Gastroesophageal sphincter (tissue), 4 donors: Measurements from ENCODE around the gene KCNA2. TPM values are rescaled to one million over a fixed set of nuclear protein-coding genes. Genes with fewer than 3 reads are reported as not detected.

Experiments
- ATAC-seq: fragments of 150-250 bp; one replicate; pipeline ENCODE4 v1.9.1; 2016; ENCODE audit warnings: mild to moderate bottlenecking, moderate library complexity
- H3K27ac ChIP-seq, 4 donors: fragments of 200-600 bp; sonication (generic) in 3 of 4; 1 replicate in 3 of 4; 2 replicates in 1 of 4; pipeline ENCODE4 v1.5.1; 2016 to 2019
- H3K27me3 ChIP-seq: fragments of 200-600 bp; sonication (generic); one replicate; pipeline ENCODE4 v1.5.1; 2019
- H3K36me3 ChIP-seq, 2 donors: fragments of 200-600 bp; sonication (generic); one replicate each; pipeline ENCODE4 v1.5.1; 2019; ENCODE audit warnings: control low read depth in 1 of 2
- H3K4me1 ChIP-seq, 3 donors: fragments of 200-600 bp; sonication (generic); 1 replicate in 2 of 3; 2 replicates in 1 of 3; pipeline ENCODE4 v1.5.1; 2016 to 2019; ENCODE audit warnings: control low read depth in 2 of 3
- H3K4me3 ChIP-seq, 2 donors: fragments of 200-600 bp; sonication (generic); one replicate each; pipeline ENCODE4 v1.5.1; 2019; ENCODE audit warnings: mild to moderate bottlenecking in 1 of 2, moderate library complexity in 1 of 2
- H3K9me3 ChIP-seq, 3 donors: fragments of 200-600 bp; sonication (generic); one replicate each; pipeline ENCODE4 v1.5.1; 2017 to 2019; ENCODE audit warnings: control low read depth in 2 of 3
- EP300 ChIP-seq: sonication (generic); formaldehyde crosslinking; IDR thresholded peaks from one replicate; pipeline ENCODE4 v1.6.1; 2017; ENCODE audit warnings: antibody characterized with exemption, mild to moderate bottlenecking
- POLR2A ChIP-seq, 2 donors: fragments of 450-650 bp; IDR thresholded peaks; one replicate each; pipeline ENCODE4 v1.6.1; 2017; ENCODE audit warnings: antibody characterized with exemption in 2 of 2, mild to moderate bottlenecking in 2 of 2, moderate library complexity in 1 of 2
- POLR2AphosphoS5 ChIP-seq: sonication (generic); formaldehyde crosslinking; IDR thresholded peaks from one replicate; pipeline ENCODE4 v1.6.1; 2017; ENCODE audit warnings: antibody characterized with exemption
- WGBS, 2 donors: methylation state at CpG; one replicate each; pipeline ENCODE4 v1.1.5; 2018; ENCODE audit warnings: low coverage in 1 of 2; 5-methylcytosine and 5-hydroxymethylcytosine counted together
- total RNA-seq, 4 donors: library from RNA; depleted of rRNA; stranded (reverse); fragments of >200 nt; gene quantifications; one replicate each; pipeline ENCODE4 v1.1.0, GENCODE V29; 2016
- TF ChIP-seq, protein P1 (sequence below), 4 experiments: fragments of 200-600 bp in 2 of 4; fragments of 450-650 bp in 2 of 4; sonication (generic) in 1 of 4; IDR thresholded peaks; one replicate each; pipeline ENCODE4 v1.5.1; 2017 to 2019; ENCODE audit warnings: antibody characterized with exemption in 4 of 4, mild to moderate bottlenecking in 2 of 4, moderate library complexity in 2 of 4

KCNA2 gene
- total RNA-seq, 4 donors from 2014 or later: 2.8 to 16.8 (median 4.6) TPM

- Histone ChIP-seq H3K27me3 (peaks cover 9% of the 10 kb centered on the region), H3K4me3 (no peak overlapping the region), H3K36me3 (no peaks in the 10 kb centered on the region), H3K4me1 (peaks cover 0 to 24% (median 7%) of the 10 kb centered on the region in 3 donors), H3K9me3 (no peaks in the 10 kb centered on the region), H3K27ac (peak overlapping the region in 1 of 4 donors; percentile 29)
- peak; percentile 88 for ATAC-seq
- TF ChIP-seq, protein P1, sequence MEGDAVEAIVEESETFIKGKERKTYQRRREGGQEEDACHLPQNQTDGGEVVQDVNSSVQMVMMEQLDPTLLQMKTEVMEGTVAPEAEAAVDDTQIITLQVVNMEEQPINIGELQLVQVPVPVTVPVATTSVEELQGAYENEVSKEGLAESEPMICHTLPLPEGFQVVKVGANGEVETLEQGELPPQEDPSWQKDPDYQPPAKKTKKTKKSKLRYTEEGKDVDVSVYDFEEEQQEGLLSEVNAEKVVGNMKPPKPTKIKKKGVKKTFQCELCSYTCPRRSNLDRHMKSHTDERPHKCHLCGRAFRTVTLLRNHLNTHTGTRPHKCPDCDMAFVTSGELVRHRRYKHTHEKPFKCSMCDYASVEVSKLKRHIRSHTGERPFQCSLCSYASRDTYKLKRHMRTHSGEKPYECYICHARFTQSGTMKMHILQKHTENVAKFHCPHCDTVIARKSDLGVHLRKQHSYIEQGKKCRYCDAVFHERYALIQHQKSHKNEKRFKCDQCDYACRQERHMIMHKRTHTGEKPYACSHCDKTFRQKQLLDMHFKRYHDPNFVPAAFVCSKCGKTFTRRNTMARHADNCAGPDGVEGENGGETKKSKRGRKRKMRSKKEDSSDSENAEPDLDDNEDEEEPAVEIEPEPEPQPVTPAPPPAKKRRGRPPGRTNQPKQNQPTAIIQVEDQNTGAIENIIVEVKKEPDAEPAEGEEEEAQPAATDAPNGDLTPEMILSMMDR (IDR thresholded peaks at IDR 0.05): no peak
- TF ChIP-seq POLR2AphosphoS5: peak; percentile 36
- 6 to 26% methylated on average over 4 of the region's 4 CpGs for WGBS, 2 donors
Measured at GRCh38 chr1:110645821-110646735, 39.9 kb upstream of the KCNA2 start.

DNA sequence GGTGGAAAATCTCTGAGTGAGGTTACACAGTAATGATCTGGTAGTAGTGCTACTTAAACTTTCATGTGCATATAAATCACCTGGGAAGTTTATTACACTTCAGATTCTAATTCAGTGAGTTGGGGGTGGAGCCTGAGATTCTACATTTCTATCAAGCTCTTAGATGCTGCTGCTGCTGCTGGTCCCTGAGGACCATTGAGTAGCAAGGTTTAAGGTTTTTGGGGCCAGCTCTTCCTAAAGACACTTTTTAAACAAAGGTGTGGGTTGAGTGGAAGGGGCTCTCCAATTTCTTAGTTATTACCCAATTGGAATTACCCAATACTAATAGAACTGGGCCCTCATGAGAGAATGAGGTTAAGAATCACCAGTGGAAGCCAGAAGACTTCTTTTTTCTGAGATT, 39.1 kb upstream of the KCNA2 start:
- Histone ChIP-seq H3K36me3 (no peaks in the 10 kb centered on the region), H3K27ac (no peak overlapping the region), H3K4me3 (no peak overlapping the region), H3K4me1 (peaks cover 0 to 24% (median 7%) of the 10 kb centered on the region in 3 donors), H3K9me3 (no peaks in the 10 kb centered on the region), H3K27me3 (peaks cover 9% of the 10 kb centered on the region)
- peak; percentile 14 for ATAC-seq
- TF ChIP-seq POLR2A (IDR thresholded peaks at IDR 0.05) (no peak), EP300 (no peak), POLR2AphosphoS5 (no peak)
- TF ChIP-seq, protein P1 (IDR thresholded peaks at IDR 0.05): no peak

- Histone ChIP-seq H3K4me1 (peaks cover 0 to 24% (median 7%) of the 10 kb centered on the region in 3 donors), H3K4me3 (no peak overlapping the region), H3K36me3 (no peaks in the 10 kb centered on the region), H3K9me3 (no peaks in the 10 kb centered on the region), H3K27me3 (peaks cover 9% of the 10 kb centered on the region), H3K27ac (no peak overlapping the region)
- no peak for ATAC-seq
- 27 to 37% methylated on average over 4 of the region's 4 CpGs for WGBS, 2 donors
- TF ChIP-seq EP300: no peak
- TF ChIP-seq, protein P1 (IDR thresholded peaks at IDR 0.05): no peak
- no peak for TF ChIP-seq POLR2A (IDR thresholded peaks at IDR 0.05)
- no peak for TF ChIP-seq POLR2AphosphoS5
Measured at GRCh38 chr1:110643879-110644472, 37.8 kb upstream of the KCNA2 start.

- Histone ChIP-seq H3K36me3 (no peaks in the 10 kb centered on the region), H3K4me1 (peaks cover 0 to 5% (median under 1%) of the 10 kb centered on the region in 3 donors), H3K27me3 (peaks cover 6% of the 10 kb centered on the region), H3K4me3 (no peak overlapping the region), H3K27ac (no peak overlapping the region), H3K9me3 (no peaks in the 10 kb centered on the region)
- 24 to 32% methylated on average over 2 of the region's 2 CpGs for WGBS, 2 donors
- no peak for ATAC-seq
- TF ChIP-seq, protein P1 (IDR thresholded peaks at IDR 0.05): no peak
- no peak for TF ChIP-seq POLR2AphosphoS5
- no peak for TF ChIP-seq POLR2A (IDR thresholded peaks at IDR 0.05)
- no peak for TF ChIP-seq EP300
Measured at GRCh38 chr1:110639724-110640386, 33.7 kb upstream of the KCNA2 start.
